Mesothelial cell of epicardium (in vitro differentiated cells): ENCODE results near the gene LEFTY1. TPM values are rescaled to one million over a fixed set of nuclear protein-coding genes. Genes with fewer than 3 reads are reported as not detected.

Experiments
- DNase-seq, 2 experiments: peaks; one replicate each; pipeline ENCODE4 v3.0.0; 2021; ENCODE audit warnings: low spot score in 2 of 2; ENCODE audit not compliant: unreplicated experiment in 2 of 2
- H3K27ac Mint-ChIP-seq: 2 replicates; pipeline ENCODE4 v1.8.0; 2021; ENCODE audit warnings: mixed read lengths
- H3K27me3 Mint-ChIP-seq: 2 replicates; pipeline ENCODE4 v1.8.0; 2021; ENCODE audit warnings: low read depth, mixed read lengths
- H3K36me3 Mint-ChIP-seq: 2 replicates; pipeline ENCODE4 v1.8.0; 2021; ENCODE audit warnings: mixed read lengths
- H3K4me1 Mint-ChIP-seq: 2 replicates; pipeline ENCODE4 v1.8.0; 2021; ENCODE audit warnings: mixed read lengths
- H3K4me3 Mint-ChIP-seq: 2 replicates; pipeline ENCODE4 v1.8.0; 2021; ENCODE audit warnings: mild to moderate bottlenecking, moderate library complexity, mixed read lengths
- H3K9me3 Mint-ChIP-seq: 2 replicates; pipeline ENCODE4 v1.8.0; 2021; ENCODE audit warnings: mixed read lengths
- CTCF ChIP-seq: fragments of 200-600 bp; sonication (generic); IDR thresholded peaks from one replicate; pipeline ENCODE4 v1.5.0; 2021; ENCODE audit warnings: antibody characterized with exemption; ENCODE audit not compliant: unreplicated experiment
- total RNA-seq: library from RNA; stranded (reverse); gene quantifications from 3 replicates; pipeline ENCODE4 v1.2.1, GENCODE V29; 2021

Gene LEFTY1
- total RNA-seq, 1 donor from 2014 or later = 1.6 TPM

- no peak for TF ChIP-seq CTCF
- Mint-ChIP-seq H3K36me3 (peaks cover 28% of the 10 kb centered on the region), H3K27ac (no peak overlapping the region), H3K9me3 (no peaks in the 10 kb centered on the region), H3K27me3 (no peaks in the 10 kb centered on the region), H3K4me1 (no peaks in the 10 kb centered on the region), H3K4me3 (no peak overlapping the region)
- DNase-seq = no peak
Observed at GRCh38 chr1:225865514-225865913, 23.4 kb downstream of the LEFTY1 start.

GRCh38 chr1:225863167-225863566, 25.8 kb downstream of the LEFTY1 start:
- Mint-ChIP-seq H3K27ac (no peak overlapping the region), H3K36me3 (peaks cover 25% of the 10 kb centered on the region)

GRCh38 chr1:225862581-225862950, 26.4 kb downstream of the LEFTY1 start:
- no peaks in the 10 kb centered on the region for H3K4me1 Mint-ChIP-seq
- no peak overlapping the region for H3K27ac Mint-ChIP-seq
- DNase-seq = no peak
- peaks cover 23% of the 10 kb centered on the region for H3K36me3 Mint-ChIP-seq
- no peaks in the 10 kb centered on the region for H3K27me3 Mint-ChIP-seq
- H3K4me3 Mint-ChIP-seq = no peak overlapping the region
- TF ChIP-seq CTCF = no peak
- H3K9me3 Mint-ChIP-seq = no peaks in the 10 kb centered on the region

More at GRCh38 chr1:225863167-225863566, 25.8 kb downstream of the LEFTY1 start:
- no peak for TF ChIP-seq CTCF
- DNase-seq = no peak
- Mint-ChIP-seq H3K4me3 (no peak overlapping the region), H3K9me3 (no peaks in the 10 kb centered on the region), H3K27me3 (no peaks in the 10 kb centered on the region), H3K4me1 (no peaks in the 10 kb centered on the region)

GRCh38 chr1:225861834-225862580, 26.9 kb downstream of the LEFTY1 start:
- no peaks in the 10 kb centered on the region for H3K4me1 Mint-ChIP-seq
- H3K36me3 Mint-ChIP-seq = peaks cover 22% of the 10 kb centered on the region

GRCh38 chr1:225860876-225861441, 28.0 kb downstream of the LEFTY1 start:
- no peak overlapping the region for H3K27ac Mint-ChIP-seq
- no peaks in the 10 kb centered on the region for H3K9me3 Mint-ChIP-seq
- no peaks in the 10 kb centered on the region for H3K27me3 Mint-ChIP-seq
- no peak for TF ChIP-seq CTCF
- no peak for DNase-seq
- no peak overlapping the region for H3K4me3 Mint-ChIP-seq
- peaks cover 22% of the 10 kb centered on the region for H3K36me3 Mint-ChIP-seq
- no peaks in the 10 kb centered on the region for H3K4me1 Mint-ChIP-seq

More at GRCh38 chr1:225861834-225862580, 26.9 kb downstream of the LEFTY1 start:
- no peak for DNase-seq
- Mint-ChIP-seq H3K27me3 (no peaks in the 10 kb centered on the region), H3K4me3 (no peak overlapping the region), H3K9me3 (no peaks in the 10 kb centered on the region), H3K27ac (no peak overlapping the region)
- TF ChIP-seq CTCF = no peak
